IMR-90 (cell line): ENCODE data around the gene CENPS. TPM values are rescaled to one million over a fixed set of nuclear protein-coding genes. Genes with fewer than 3 reads are reported as not detected.

Experiments used
- ATAC-seq: fragments of 200-7000 bp; cut with Tn5 transposase; 2 replicates; pipeline ENCODE4 v1.9.1; 2020; ENCODE audit warnings: low read depth, mild to moderate bottlenecking, moderate library complexity
- BruUV-seq: library from RNA; stranded (reverse); fragments of 400-500 nt; replicated peaks from 2 replicates; lab custom pipeline; 2021; lab: Mats Ljungman, UMichigan
- CTCF ChIA-PET: fragments of 300-600 bp; formaldehyde crosslinking; extraction: SDS; loops from one replicate; lab custom pipeline; 2021; ENCODE audit warnings: antibody characterized with exemption; lab: Yijun Ruan, JAX
- POLR2A ChIA-PET: fragments of 300-600 bp; sonication (Branson Sonifier 250); formaldehyde crosslinking; loops from one replicate; lab custom pipeline; 2022; ENCODE audit warnings: antibody characterized with exemption; ENCODE audit not compliant: unreplicated experiment; lab: Charles Lee
- DNase-seq: peaks from one replicate; pipeline ENCODE4 v3.0.0; 2013
- H2AFZ ChIP-seq: replicated peaks from 2 replicates; pipeline ENCODE3; 2013; ENCODE audit warnings: low read length, mild to moderate bottlenecking; ENCODE audit not compliant: poor library complexity
- H2AK5ac ChIP-seq: 2 replicates; pipeline ENCODE4 v1.6.1; 2013; ENCODE audit warnings: low read depth, low read length, inconsistent platforms
- H2AK9ac ChIP-seq: replicated peaks from 2 replicates; pipeline ENCODE3; 2013; ENCODE audit warnings: mild to moderate bottlenecking, low read depth, low read length, moderate library complexity; ENCODE audit not compliant: poor library complexity
- H2BK120ac ChIP-seq: 2 replicates; pipeline ENCODE4 v1.6.1; 2013; ENCODE audit warnings: low read depth, low read length, inconsistent platforms
- H2BK15ac ChIP-seq: 3 replicates; pipeline ENCODE4 v1.6.1; 2013; ENCODE audit warnings: low read depth, low read length, inconsistent platforms
- H2BK20ac ChIP-seq: 2 replicates; pipeline ENCODE4 v1.6.1; 2013; ENCODE audit warnings: low read depth, mild to moderate bottlenecking, inconsistent platforms, low read length, moderate library complexity
- H2BK5ac ChIP-seq: 2 replicates; pipeline ENCODE4 v1.6.1; 2013; ENCODE audit warnings: mild to moderate bottlenecking, low read depth, low read length, inconsistent platforms; ENCODE audit not compliant: poor library complexity, severe bottlenecking
- H3K14ac ChIP-seq: replicated peaks from 2 replicates; pipeline ENCODE4 v1.6.1; 2013; ENCODE audit warnings: low read depth, low read length, inconsistent platforms
- H3K18ac ChIP-seq: 2 replicates; pipeline ENCODE4 v1.6.1; 2013; ENCODE audit warnings: low read depth, low read length, control low read depth
- H3K23ac ChIP-seq: 2 replicates; pipeline ENCODE4 v1.6.1; 2013; ENCODE audit warnings: low read depth, low read length, inconsistent platforms
- H3K27ac ChIP-seq: 2 replicates; pipeline ENCODE4 v1.5.1; 2013; ENCODE audit warnings: mild to moderate bottlenecking, control low read depth, low read length; ENCODE audit not compliant: insufficient read depth
- H3K27me3 ChIP-seq: 2 replicates; pipeline ENCODE4 v1.6.1; 2013; ENCODE audit warnings: low read length; ENCODE audit not compliant: control insufficient read depth, insufficient read depth
- H3K36me3 ChIP-seq: 2 replicates; pipeline ENCODE4 v1.6.1; 2013; ENCODE audit warnings: low read length, mixed read lengths; ENCODE audit not compliant: control insufficient read depth, insufficient read depth
- H3K4ac ChIP-seq: 2 replicates; pipeline ENCODE4 v1.6.1; 2013; ENCODE audit warnings: low read depth, low read length, inconsistent platforms
- H3K4me1 ChIP-seq: 2 replicates; pipeline ENCODE4 v1.6.1; 2013; ENCODE audit warnings: low read length, mixed read lengths; ENCODE audit not compliant: control insufficient read depth, insufficient read depth
- H3K4me2 ChIP-seq: 2 replicates; pipeline ENCODE4 v1.6.1; 2013; ENCODE audit warnings: low read depth, mild to moderate bottlenecking, control low read depth, low read length, moderate library complexity
- H3K4me3 ChIP-seq: 2 replicates; pipeline ENCODE4 v1.5.1; 2013; ENCODE audit warnings: low read depth, mild to moderate bottlenecking, control low read depth, low read length, moderate library complexity; ENCODE audit not compliant: insufficient read depth
- H3K56ac ChIP-seq: 2 replicates; pipeline ENCODE4 v1.6.1; 2013; ENCODE audit warnings: low read length, inconsistent platforms; ENCODE audit not compliant: insufficient read depth; ENCODE audit errors: extremely low read depth
- H3K79me1 ChIP-seq, 2 experiments: 2 replicates each; pipeline ENCODE4 v1.6.1; 2013; ENCODE audit warnings: low read length in 2 of 2, inconsistent platforms in 1 of 2, low read depth in 1 of 2
- H3K9ac ChIP-seq: 2 replicates; pipeline ENCODE4 v1.6.1; 2013; ENCODE audit warnings: low read depth, low read length, control low read depth
- H3K9me1 ChIP-seq: 2 replicates; pipeline ENCODE4 v1.6.1; 2013; ENCODE audit warnings: low read length, inconsistent platforms; ENCODE audit not compliant: insufficient read depth
- H3K9me3 ChIP-seq: 2 replicates; pipeline ENCODE4 v1.6.1; 2013; ENCODE audit warnings: low read length; ENCODE audit not compliant: control insufficient read depth, insufficient read depth
- H4K20me1 ChIP-seq: 2 replicates; pipeline ENCODE4 v1.6.1; 2013; ENCODE audit warnings: low read length, inconsistent platforms; ENCODE audit not compliant: insufficient read depth
- H4K5ac ChIP-seq: 2 replicates; pipeline ENCODE4 v1.6.1; 2013; ENCODE audit warnings: mild to moderate bottlenecking, low read depth, low read length, control low read depth
- H4K8ac ChIP-seq, 2 experiments: 2 replicates each; pipeline ENCODE4 v1.6.1; 2013; ENCODE audit warnings: low read depth in 2 of 2, low read length in 2 of 2, control low read depth in 1 of 2, inconsistent platforms in 1 of 2
- H4K91ac ChIP-seq: 2 replicates; pipeline ENCODE4 v1.6.1; 2013; ENCODE audit warnings: low read depth, low read length, inconsistent platforms; ENCODE audit not compliant: insufficient read depth
- BHLHE40 ChIP-seq: fragments of 150-350 bp; IDR thresholded peaks from 2 replicates; pipeline ENCODE4 v1.6.1; 2016; ENCODE audit warnings: mild to moderate bottlenecking, low read depth, low read length
- CEBPB ChIP-seq: IDR thresholded peaks from 2 replicates; pipeline ENCODE4 v1.6.1; 2012; ENCODE audit warnings: low read depth, low read length, improper control_type of control experiment
- CHD1 ChIP-seq: IDR thresholded peaks from 2 replicates; pipeline ENCODE4 v1.6.1; 2012; ENCODE audit warnings: low read depth, low read length, improper control_type of control experiment
- ELK1 ChIP-seq: fragments of 150-350 bp; IDR thresholded peaks from 2 replicates; pipeline ENCODE4 v1.6.1; 2016; ENCODE audit warnings: low read depth, mild to moderate bottlenecking, low read length, moderate library complexity, borderline replicate concordance
- FOS ChIP-seq: fragments of 150-350 bp; IDR thresholded peaks from 2 replicates; pipeline ENCODE4 v1.6.1; 2016; ENCODE audit warnings: low read depth, low read length
- MAFK ChIP-seq: IDR thresholded peaks from 2 replicates; pipeline ENCODE4 v1.6.1; 2012; ENCODE audit warnings: low read depth, low read length, improper control_type of control experiment
- MAZ ChIP-seq: IDR thresholded peaks from 2 replicates; pipeline ENCODE4 v1.6.1; 2012; ENCODE audit warnings: low read depth, mild to moderate bottlenecking, low read length, improper control_type of control experiment, moderate library complexity, borderline replicate concordance
- MXI1 ChIP-seq: IDR thresholded peaks from 2 replicates; pipeline ENCODE4 v1.6.1; 2012; ENCODE audit warnings: low read depth, mild to moderate bottlenecking, low read length, moderate library complexity, borderline replicate concordance
- NFE2L2 ChIP-seq: fragments of 150-350 bp; IDR thresholded peaks from 2 replicates; pipeline ENCODE4 v1.6.1; 2016; ENCODE audit warnings: low read depth, mild to moderate bottlenecking, low read length
- POLR2A ChIP-seq: IDR thresholded peaks from 2 replicates; pipeline ENCODE4 v1.6.1; 2012; ENCODE audit warnings: mild to moderate bottlenecking, low read depth, low read length
- RAD21 ChIP-seq: IDR thresholded peaks from 2 replicates; pipeline ENCODE4 v1.6.1; 2012; ENCODE audit warnings: low read length, improper control_type of control experiment
- RCOR1 ChIP-seq: IDR thresholded peaks from 2 replicates; pipeline ENCODE4 v1.6.1; 2012; ENCODE audit warnings: mild to moderate bottlenecking, low read length, improper control_type of control experiment; ENCODE audit not compliant: insufficient replicate concordance
- RFX5 ChIP-seq: IDR thresholded peaks from 2 replicates; pipeline ENCODE4 v1.8.0; 2012; ENCODE audit warnings: low read depth, mild to moderate bottlenecking, low read length, moderate library complexity
- SMC3 ChIP-seq: fragments of 150-350 bp; IDR thresholded peaks from 2 replicates; pipeline ENCODE4 v1.6.1; 2016; ENCODE audit warnings: low read depth, mild to moderate bottlenecking, antibody characterized with exemption, low read length, moderate library complexity
- USF2 ChIP-seq: fragments of 150-350 bp; IDR thresholded peaks from 2 replicates; pipeline ENCODE4 v1.6.1; 2017; ENCODE audit warnings: mild to moderate bottlenecking, antibody characterized with exemption, low read length, low read depth
- WGBS, 2 experiments: methylation state at CpG; one replicate each; pipeline versions ENCODE4 v1.1.5 to v1.1.7; 2013; ENCODE audit warnings: missing lambda C conversion rate in 2 of 2; ENCODE audit not compliant: insufficient read length in 1 of 2; ENCODE audit errors: extremely low coverage in 2 of 2; 5-methylcytosine and 5-hydroxymethylcytosine counted together
- dilution Hi-C: fragments of 300-500 bp; cut with HindIII; formaldehyde crosslinking; loops from one replicate; pipeline ENCODE4 v1.14.3; 2018; ENCODE audit warnings: low sequenced_read_pairs; ENCODE audit not compliant: unreplicated experiment
- in situ Hi-C: fragments of 300-500 bp; cut with MboI; formaldehyde crosslinking; loops from 3 replicates; pipeline ENCODE4 v1.14.3; 2019; ENCODE audit warnings: low sequenced_read_pairs, inconsistent platforms, mixed read lengths
- intact Hi-C: fragments of 100-400 bp; cut with micrococcal nuclease; formaldehyde crosslinking; loops from 2 replicates; pipeline ENCODE4 v1.10.0; 2022
- polyA plus RNA-seq, 3 experiments: library from polyadenylated mRNA; depleted of rRNA; stranded (reverse); fragments of >200 nt; gene quantifications; 2 replicates each; pipeline ENCODE4 v1.2.3, GENCODE V29; 2012; ENCODE audit warnings: low replicate concordance in 1 of 3
- total RNA-seq: library from RNA; depleted of rRNA; stranded (reverse); fragments of >200 nt; gene quantifications from 2 replicates; pipeline ENCODE4 v1.2.3, GENCODE V29; 2012
- TF ChIP-seq, protein P1 (sequence below): conservative IDR thresholded peaks from 2 replicates; pipeline ENCODE4 v1.5.1; 2012; ENCODE audit warnings: mild to moderate bottlenecking, low read depth, low read length, improper control_type of control experiment

Gene CENPS
- total and polyA plus RNA-seq, 2 of the 4 experiments (the other 2 are of a cell fraction), result 9.9 to 12.3 TPM

GRCh38 chr1:10456661-10457060 lies 26.4 kb downstream of the CENPS start:
- H4K91ac ChIP-seq, result no peak overlapping the region
- intact Hi-C loops (no loop called here), in situ Hi-C loops (no loop called here), dilution Hi-C loops (no loop called here)
- no peaks in the 10 kb centered on the region for H3K27me3 ChIP-seq
- H3K9ac ChIP-seq, result no peak overlapping the region
- ATAC-seq (no peak), DNase-seq (no peak)
- no peak overlapping the region for H3K23ac ChIP-seq
- no peak overlapping the region for H3K4me2 ChIP-seq
- no peak overlapping the region for H3K27ac ChIP-seq
- H2AK5ac ChIP-seq, result no peak overlapping the region
- H3K56ac ChIP-seq, result no peak overlapping the region
- H4K20me1 ChIP-seq, result no peaks in the 10 kb centered on the region
- H2BK120ac ChIP-seq, result no peak overlapping the region
- H3K36me3 ChIP-seq, result peaks cover 8% of the 10 kb centered on the region
- no peaks in the 10 kb centered on the region; the same call in 1 of the 2 replicates for H3K9me1 ChIP-seq
- BruUV-seq, result no TSS peak
- no peak overlapping the region for H3K4ac ChIP-seq
- CTCF ChIA-PET, result no interaction called here
- no peak overlapping the region for H3K4me3 ChIP-seq
- H3K14ac ChIP-seq, result no peak overlapping the region
- H4K5ac ChIP-seq, result no peak overlapping the region
- no peak overlapping the region for H2BK15ac ChIP-seq
- no peak for TF ChIP-seq MAZ
- no peak for TF ChIP-seq USF2
- no peak for TF ChIP-seq SMC3
- TF ChIP-seq, protein P1, sequence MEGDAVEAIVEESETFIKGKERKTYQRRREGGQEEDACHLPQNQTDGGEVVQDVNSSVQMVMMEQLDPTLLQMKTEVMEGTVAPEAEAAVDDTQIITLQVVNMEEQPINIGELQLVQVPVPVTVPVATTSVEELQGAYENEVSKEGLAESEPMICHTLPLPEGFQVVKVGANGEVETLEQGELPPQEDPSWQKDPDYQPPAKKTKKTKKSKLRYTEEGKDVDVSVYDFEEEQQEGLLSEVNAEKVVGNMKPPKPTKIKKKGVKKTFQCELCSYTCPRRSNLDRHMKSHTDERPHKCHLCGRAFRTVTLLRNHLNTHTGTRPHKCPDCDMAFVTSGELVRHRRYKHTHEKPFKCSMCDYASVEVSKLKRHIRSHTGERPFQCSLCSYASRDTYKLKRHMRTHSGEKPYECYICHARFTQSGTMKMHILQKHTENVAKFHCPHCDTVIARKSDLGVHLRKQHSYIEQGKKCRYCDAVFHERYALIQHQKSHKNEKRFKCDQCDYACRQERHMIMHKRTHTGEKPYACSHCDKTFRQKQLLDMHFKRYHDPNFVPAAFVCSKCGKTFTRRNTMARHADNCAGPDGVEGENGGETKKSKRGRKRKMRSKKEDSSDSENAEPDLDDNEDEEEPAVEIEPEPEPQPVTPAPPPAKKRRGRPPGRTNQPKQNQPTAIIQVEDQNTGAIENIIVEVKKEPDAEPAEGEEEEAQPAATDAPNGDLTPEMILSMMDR, result no peak
- no peak for TF ChIP-seq MXI1
- no peak for TF ChIP-seq NFE2L2
- TF ChIP-seq CHD1, result no peak
- TF ChIP-seq MAFK, result no peak
- TF ChIP-seq BHLHE40, result no peak
- TF ChIP-seq FOS, result no peak
- TF ChIP-seq POLR2A, result no peak
- no peak for TF ChIP-seq RFX5
- no peak for TF ChIP-seq CEBPB
- TF ChIP-seq RCOR1, result no peak
- TF ChIP-seq RAD21, result no peak
- no peak for TF ChIP-seq ELK1
- POLR2A ChIA-PET, result interaction anchor here (0.5 to 0.6 kb wide), 2 partner anchors 11 to 30 kb away, joined by 4 read pairs; no protein-coding TSS in a partner anchor
- no peaks in the 10 kb centered on the region; a peak in 1 of 4 replicates for H3K79me1 ChIP-seq
- H3K4me1 ChIP-seq, result peaks cover 2% of the 10 kb centered on the region; the same call in 1 of the 2 replicates
- no peak overlapping the region for H2BK20ac ChIP-seq
- no peak overlapping the region for H4K8ac ChIP-seq
- no peak overlapping the region for H2AFZ ChIP-seq
- no peaks in the 10 kb centered on the region for H3K9me3 ChIP-seq
- no peak overlapping the region for H3K18ac ChIP-seq
- no peak overlapping the region for H2AK9ac ChIP-seq
- WGBS, 2 experiments, result no CpG with 5 or more reads among the region's 7 CpGs
- no peak overlapping the region for H2BK5ac ChIP-seq
